ENCODE results near the gene ATXN7L1.
"Not testable (repeated sequence)": the region's sequence is repeated elsewhere in the genome, so short reads cannot be mapped to it uniquely, and the experiment has no call there.

The ATXN7L1 gene

DNA sequence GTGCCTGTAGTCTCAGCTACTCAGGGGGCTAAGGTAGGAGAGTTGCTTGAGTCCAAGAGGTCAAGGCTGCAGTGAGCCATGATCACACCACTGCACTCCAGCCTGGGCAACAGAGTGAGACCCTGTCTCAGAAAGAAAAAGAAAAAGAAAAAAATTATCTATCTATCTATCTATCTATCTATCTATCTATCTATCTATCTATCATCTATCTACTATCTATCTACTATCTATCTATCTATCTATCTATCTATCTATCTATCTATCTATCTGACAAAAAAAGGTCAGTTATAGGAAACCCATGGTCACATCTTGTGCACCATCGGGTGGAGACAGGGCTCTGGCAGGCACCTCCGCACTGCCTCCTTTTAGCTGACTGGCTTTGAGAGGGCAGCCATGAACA is 85.9 kb downstream of the ATXN7L1 start:
- not testable (repeated sequence) for H3K79me2 ChIP-seq (ENCODE audit: control insufficient read depth, insufficient read depth, low read length, unreplicated experiment); H2AFZ ChIP-seq (ENCODE audit: low read length, unreplicated experiment); H3K27me3 ChIP-seq (ENCODE audit: insufficient read depth, low read length); H3K4me3 ChIP-seq (ENCODE audit: low read depth, low read length); H3K36me3 ChIP-seq (ENCODE audit: insufficient read depth, low read length); H3K27ac ChIP-seq (ENCODE audit: low read depth, low read length)
- H3K4me1 ChIP-seq (ENCODE audit: control insufficient read depth, insufficient read depth, low read length, unreplicated experiment): peaks cover 17% of the 10 kb centered on the region

DNA sequence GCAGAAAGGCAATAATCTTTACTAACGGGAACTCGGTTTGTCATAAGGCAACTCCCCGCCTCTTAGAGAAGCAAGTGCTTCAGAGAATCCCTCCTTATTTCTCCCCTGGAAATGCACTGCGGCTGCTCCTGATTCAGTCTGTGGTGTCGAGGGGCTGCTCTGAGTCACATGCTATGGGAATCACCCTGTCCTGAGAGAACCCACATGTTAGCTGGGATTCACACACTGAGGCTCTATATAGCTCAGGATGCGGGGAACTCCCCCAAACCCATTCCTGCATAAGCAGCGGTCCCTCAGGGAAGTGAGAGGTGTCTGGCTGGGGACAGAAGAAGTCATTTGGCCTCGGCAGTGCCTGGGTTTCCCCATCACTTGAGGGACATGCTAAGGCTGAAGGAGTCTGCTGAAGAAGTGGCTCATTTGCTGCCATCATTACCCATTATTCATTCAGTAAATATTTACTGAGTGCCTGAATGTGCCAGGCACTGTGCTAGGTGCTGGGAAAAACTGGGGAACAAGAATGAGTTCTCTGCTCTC is 87.5 kb downstream of the ATXN7L1 start:
- no peaks in the 10 kb centered on the region for H3K36me3 ChIP-seq (ENCODE audit: insufficient read depth, low read length)
- no peaks in the 10 kb centered on the region for H3K79me2 ChIP-seq (ENCODE audit: control insufficient read depth, insufficient read depth, low read length, unreplicated experiment)
- H3K27ac ChIP-seq (ENCODE audit: low read depth, low read length): no peak overlapping the region
- no peak overlapping the region for H3K4me3 ChIP-seq (ENCODE audit: low read depth, low read length)
- H3K27me3 ChIP-seq (ENCODE audit: insufficient read depth, low read length): no peaks in the 10 kb centered on the region
- no peak overlapping the region for H2AFZ ChIP-seq (ENCODE audit: low read length, unreplicated experiment)
- H3K4me1 ChIP-seq (ENCODE audit: control insufficient read depth, insufficient read depth, low read length, unreplicated experiment): peaks cover 4% of the 10 kb centered on the region

DNA sequence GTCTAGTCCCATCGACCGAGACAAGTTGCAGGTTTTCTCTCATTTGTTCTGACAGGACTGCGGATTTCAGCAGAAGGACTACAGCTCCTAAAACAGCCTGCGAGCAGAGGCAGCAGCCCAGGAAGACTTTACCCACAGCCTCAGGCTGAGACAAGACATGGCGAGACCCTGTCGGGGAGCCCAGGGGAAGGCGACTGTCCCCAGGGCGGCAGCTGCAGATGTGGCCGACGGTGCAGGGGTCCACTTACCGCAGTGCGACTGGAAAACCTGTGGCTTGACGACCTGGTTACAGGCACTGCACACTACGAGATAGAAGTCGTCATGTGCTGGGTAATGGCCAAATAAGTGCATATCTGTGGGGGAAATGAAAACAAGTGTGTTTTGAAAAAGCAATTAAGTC is 88.0 kb downstream of the ATXN7L1 start:
- Histone ChIP-seq H2AFZ (ENCODE audit: low read length, unreplicated experiment) (no peak overlapping the region), H3K36me3 (ENCODE audit: insufficient read depth, low read length) (no peaks in the 10 kb centered on the region), H3K4me1 (ENCODE audit: control insufficient read depth, insufficient read depth, low read length, unreplicated experiment) (peaks cover 6% of the 10 kb centered on the region), H3K79me2 (ENCODE audit: control insufficient read depth, insufficient read depth, low read length, unreplicated experiment) (no peaks in the 10 kb centered on the region), H3K27ac (ENCODE audit: low read depth, low read length) (no peak overlapping the region), H3K4me3 (ENCODE audit: low read depth, low read length) (no peak overlapping the region), H3K27me3 (ENCODE audit: insufficient read depth, low read length) (no peaks in the 10 kb centered on the region)

DNA sequence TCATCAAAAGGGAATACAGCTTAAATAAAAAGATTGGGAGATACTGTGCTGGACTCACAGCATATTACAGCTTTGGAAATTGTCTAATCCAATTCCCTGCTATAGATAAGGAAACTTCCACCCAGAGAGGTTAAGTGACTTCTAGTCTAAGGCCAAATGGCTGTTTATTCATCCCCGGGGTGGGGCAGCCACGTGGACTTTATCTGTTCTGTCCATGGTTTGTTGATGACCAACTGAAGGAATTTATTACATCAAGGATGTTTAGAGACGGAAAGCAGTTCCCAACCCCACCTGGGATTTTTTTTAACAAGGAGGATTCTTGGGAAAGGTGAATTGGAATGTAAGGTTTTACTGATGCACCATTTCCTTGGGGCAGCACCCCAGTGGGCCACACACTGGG is 88.6 kb downstream of the ATXN7L1 start:
- no peak overlapping the region for H3K27ac ChIP-seq (ENCODE audit: low read depth, low read length)
- H3K36me3 ChIP-seq (ENCODE audit: insufficient read depth, low read length): no peaks in the 10 kb centered on the region
- H3K27me3 ChIP-seq (ENCODE audit: insufficient read depth, low read length): no peaks in the 10 kb centered on the region
- peaks cover 9% of the 10 kb centered on the region for H3K4me1 ChIP-seq (ENCODE audit: control insufficient read depth, insufficient read depth, low read length, unreplicated experiment)
- H3K4me3 ChIP-seq (ENCODE audit: low read depth, low read length): no peak overlapping the region
- H2AFZ ChIP-seq (ENCODE audit: low read length, unreplicated experiment): no peak overlapping the region
- no peaks in the 10 kb centered on the region for H3K79me2 ChIP-seq (ENCODE audit: control insufficient read depth, insufficient read depth, low read length, unreplicated experiment)

DNA sequence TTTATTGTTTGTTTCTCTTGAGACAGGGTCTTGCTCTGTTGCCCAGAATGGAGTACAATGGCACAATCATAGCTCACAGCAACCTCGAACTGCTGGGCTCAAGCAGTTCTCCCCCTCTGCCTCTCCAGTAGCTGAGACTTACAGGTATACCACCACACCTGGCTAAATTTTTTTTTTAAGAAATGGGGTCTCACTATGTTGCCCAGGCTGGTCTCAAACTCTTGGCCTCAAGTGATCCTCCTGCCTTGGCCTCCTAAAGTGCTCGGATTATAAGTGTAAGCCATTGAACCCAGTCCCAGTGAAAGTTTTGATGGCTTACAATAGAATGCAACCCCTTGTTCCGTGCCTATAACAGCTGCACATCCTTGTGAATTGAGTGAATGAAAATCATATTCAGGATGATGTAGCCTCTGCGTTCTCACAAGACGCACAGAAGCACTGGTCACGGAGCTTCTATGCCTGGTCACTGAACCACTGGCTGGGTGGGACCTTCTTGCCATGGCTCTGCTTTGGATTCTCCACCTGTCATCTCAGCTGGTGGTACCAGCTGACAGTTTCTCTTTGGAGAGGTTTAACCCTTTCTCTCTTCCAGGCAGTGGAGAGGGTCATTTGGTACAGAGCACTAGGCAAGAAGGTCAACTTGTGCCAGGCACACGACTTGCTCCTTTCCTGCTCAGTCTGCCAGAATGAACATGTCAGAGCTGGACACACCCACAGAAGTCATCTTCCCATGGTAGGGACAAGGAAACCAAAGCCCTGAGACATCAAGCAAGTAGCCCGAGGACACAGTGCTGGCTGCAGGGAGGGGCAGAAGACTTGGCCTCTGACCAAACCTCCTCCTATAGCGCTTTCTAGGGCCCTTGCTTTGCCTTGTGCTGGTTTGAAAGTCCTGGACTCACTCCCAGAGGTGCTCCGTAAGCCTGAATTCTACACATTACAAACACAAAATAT is 89.6 kb downstream of the ATXN7L1 start:
- no peaks in the 10 kb centered on the region for H3K27me3 ChIP-seq (ENCODE audit: insufficient read depth, low read length)
- H3K36me3 ChIP-seq (ENCODE audit: insufficient read depth, low read length): no peaks in the 10 kb centered on the region
- H3K79me2 ChIP-seq (ENCODE audit: control insufficient read depth, insufficient read depth, low read length, unreplicated experiment): no peaks in the 10 kb centered on the region
- H3K27ac ChIP-seq (ENCODE audit: low read depth, low read length): no peak overlapping the region
- H3K4me1 ChIP-seq (ENCODE audit: control insufficient read depth, insufficient read depth, low read length, unreplicated experiment): peaks cover 16% of the 10 kb centered on the region
- no peak overlapping the region for H3K4me3 ChIP-seq (ENCODE audit: low read depth, low read length)
- no peak overlapping the region for H2AFZ ChIP-seq (ENCODE audit: low read length, unreplicated experiment)

DNA sequence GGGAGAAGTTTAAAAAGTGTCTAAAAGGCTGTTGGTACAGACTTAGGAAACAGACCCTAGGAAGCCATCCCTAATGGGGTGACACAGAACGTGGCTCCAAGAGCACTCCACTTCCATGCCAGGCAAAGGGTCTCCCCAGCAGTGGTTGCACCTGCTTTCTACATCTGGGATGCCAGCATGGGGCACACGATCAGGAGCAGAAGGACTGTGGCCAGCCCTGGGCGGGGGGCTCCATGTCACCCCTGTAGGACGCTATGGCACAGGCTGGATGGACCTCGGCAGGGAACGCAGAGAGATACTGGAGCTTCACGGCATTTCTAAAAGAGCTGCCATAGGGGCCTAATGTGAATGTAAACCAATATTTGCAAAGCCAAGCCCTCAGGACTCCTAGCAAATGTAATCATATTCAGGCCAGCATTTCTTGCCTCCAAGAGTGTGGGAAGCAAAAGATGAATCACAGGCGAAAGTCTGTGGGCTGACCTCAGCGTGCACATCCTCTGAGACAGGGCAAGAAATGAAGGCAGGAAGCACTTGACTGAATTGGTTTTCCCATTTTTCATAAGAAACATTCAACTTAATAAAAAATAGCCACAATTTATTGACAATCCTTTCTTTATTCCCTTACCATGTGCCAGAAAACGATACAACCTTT is 93.9 kb downstream of the ATXN7L1 start:
- Histone ChIP-seq H3K36me3 (ENCODE audit: insufficient read depth, low read length) (no peaks in the 10 kb centered on the region), H3K27me3 (ENCODE audit: insufficient read depth, low read length) (no peaks in the 10 kb centered on the region), H3K4me1 (ENCODE audit: control insufficient read depth, insufficient read depth, low read length, unreplicated experiment) (peaks cover 18% of the 10 kb centered on the region), H3K27ac (ENCODE audit: low read depth, low read length) (peak overlapping the region; percentile 87), H3K79me2 (ENCODE audit: control insufficient read depth, insufficient read depth, low read length, unreplicated experiment) (no peaks in the 10 kb centered on the region), H2AFZ (ENCODE audit: low read length, unreplicated experiment) (no peak overlapping the region), H3K4me3 (ENCODE audit: low read depth, low read length) (peak overlapping the region; percentile 43; the same call in 1 of the 2 replicates)

DNA sequence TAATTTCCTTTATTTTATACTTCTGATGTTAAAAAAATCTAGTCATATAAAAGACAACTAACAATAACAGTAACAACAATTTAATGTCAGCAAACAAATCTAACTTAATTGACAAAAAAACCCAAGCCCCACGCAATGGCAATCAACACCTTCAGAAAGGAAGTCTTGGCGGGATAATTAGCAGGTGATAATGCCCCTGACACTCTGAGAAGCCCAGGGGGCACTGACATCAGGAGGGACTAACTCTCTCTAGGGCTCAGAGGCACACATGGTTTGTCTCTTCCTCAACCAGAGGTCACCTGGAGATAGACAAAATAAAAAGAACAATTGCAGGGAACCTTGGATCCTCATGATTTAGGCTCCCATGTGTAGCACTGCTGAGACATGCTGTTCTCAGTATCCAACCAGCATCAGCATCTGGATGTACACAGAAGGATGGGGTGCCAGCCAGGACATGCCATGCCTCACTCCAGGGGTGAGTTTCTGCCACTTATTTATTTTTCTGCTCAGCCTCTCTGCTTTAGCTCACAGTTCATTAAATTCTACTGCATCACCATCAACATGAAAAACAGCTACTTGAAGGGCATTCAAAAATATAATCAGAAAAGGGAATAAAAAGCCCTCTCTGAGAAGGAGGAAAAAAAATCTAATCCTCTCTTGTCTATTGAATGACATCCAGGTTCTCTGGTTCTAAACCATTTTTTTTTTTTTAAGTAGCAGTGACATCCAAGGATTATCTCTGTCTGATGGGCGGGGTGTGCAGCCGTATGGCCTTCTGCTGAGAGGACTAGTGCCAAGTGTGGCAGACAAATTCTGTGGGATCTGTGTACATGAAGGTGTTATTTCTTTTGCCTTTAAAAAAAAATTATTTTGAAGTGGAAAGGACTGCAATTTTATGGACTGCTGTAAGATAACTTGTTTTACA is 96.3 kb downstream of the ATXN7L1 start:
- Histone ChIP-seq H3K27ac (ENCODE audit: low read depth, low read length) (no peak overlapping the region), H2AFZ (ENCODE audit: low read length, unreplicated experiment) (no peak overlapping the region), H3K27me3 (ENCODE audit: insufficient read depth, low read length) (no peaks in the 10 kb centered on the region), H3K4me1 (ENCODE audit: control insufficient read depth, insufficient read depth, low read length, unreplicated experiment) (peaks cover 40% of the 10 kb centered on the region), H3K36me3 (ENCODE audit: insufficient read depth, low read length) (no peaks in the 10 kb centered on the region), H3K4me3 (ENCODE audit: low read depth, low read length) (no peak overlapping the region), H3K79me2 (ENCODE audit: control insufficient read depth, insufficient read depth, low read length, unreplicated experiment) (no peaks in the 10 kb centered on the region)

DNA sequence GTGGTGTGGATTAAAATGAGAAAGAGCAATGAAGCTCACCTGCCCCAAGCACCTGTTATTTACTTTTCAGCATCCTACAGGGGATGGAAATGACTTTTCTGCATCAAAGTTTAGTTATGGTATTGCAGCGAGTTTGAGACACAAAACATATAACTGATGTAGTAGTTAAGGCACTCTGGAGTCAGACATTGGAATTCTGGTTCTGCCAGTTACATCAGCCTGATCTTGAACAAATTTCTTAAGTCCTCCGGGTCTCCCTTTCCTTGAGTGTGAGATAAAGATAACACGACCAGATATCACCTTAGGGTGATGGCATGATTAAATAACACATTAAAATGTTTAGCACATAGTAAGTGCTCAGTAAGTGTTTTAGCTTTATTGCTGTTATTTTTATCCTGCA is 97.4 kb downstream of the ATXN7L1 start:
- no peaks in the 10 kb centered on the region for H3K36me3 ChIP-seq (ENCODE audit: insufficient read depth, low read length)
- H3K79me2 ChIP-seq (ENCODE audit: control insufficient read depth, insufficient read depth, low read length, unreplicated experiment): no peaks in the 10 kb centered on the region
- H3K27me3 ChIP-seq (ENCODE audit: insufficient read depth, low read length): no peaks in the 10 kb centered on the region
- no peak overlapping the region for H3K27ac ChIP-seq (ENCODE audit: low read depth, low read length)
- no peak overlapping the region for H3K4me3 ChIP-seq (ENCODE audit: low read depth, low read length)
- no peak overlapping the region for H2AFZ ChIP-seq (ENCODE audit: low read length, unreplicated experiment)
- peaks cover 42% of the 10 kb centered on the region for H3K4me1 ChIP-seq (ENCODE audit: control insufficient read depth, insufficient read depth, low read length, unreplicated experiment)

DNA sequence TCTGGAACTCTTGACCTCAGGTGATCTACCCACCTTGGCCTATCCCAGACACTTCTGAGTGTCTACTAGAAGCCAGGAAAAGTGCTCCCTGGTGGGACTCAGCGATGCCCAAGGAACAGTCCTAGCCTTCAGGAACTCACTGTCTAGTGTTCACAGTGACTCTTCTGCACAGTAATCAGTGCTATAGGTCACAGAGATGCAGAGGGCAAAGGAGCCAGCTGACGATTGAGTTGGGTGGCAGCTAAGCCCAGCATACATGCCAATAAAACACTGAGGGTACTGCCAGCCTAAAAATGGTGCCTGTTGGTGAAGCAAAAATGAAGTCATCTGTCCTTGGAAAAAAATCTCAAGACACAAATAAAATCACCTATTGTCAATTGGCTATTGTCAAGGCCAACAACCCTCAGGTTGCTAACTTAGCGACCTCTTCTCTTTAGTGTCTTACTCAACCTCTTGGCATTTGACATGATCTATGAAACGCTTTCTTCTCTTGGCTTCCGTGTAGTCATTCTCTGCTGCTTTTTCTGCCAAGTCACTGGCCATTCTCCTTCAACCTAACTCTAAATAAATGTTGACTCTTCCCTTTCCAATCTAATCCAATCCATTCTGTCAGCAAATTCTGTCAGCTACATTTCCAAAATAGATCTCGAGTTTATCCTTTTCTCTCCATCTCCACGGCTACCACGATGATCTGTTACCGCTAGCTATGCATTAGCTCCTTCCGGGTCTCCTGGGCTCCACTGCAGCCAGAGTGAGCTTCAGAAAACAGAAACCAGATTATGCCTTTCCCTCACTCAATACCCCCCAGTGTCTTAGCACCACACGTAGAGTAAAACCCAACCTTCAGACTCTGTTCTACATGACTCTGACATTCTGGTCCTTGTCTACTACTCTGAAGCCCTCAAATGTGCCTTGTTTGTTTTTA is 99.2 kb downstream of the ATXN7L1 start:
- peaks cover 29% of the 10 kb centered on the region for H3K4me1 ChIP-seq (ENCODE audit: control insufficient read depth, insufficient read depth, low read length, unreplicated experiment)
- peak overlapping the region; percentile 9; the same call in 1 of the 2 replicates for H3K4me3 ChIP-seq (ENCODE audit: low read depth, low read length)
- no peaks in the 10 kb centered on the region for H3K79me2 ChIP-seq (ENCODE audit: control insufficient read depth, insufficient read depth, low read length, unreplicated experiment)
- peak overlapping the region; percentile 77 for H3K27ac ChIP-seq (ENCODE audit: low read depth, low read length)
- no peaks in the 10 kb centered on the region for H3K27me3 ChIP-seq (ENCODE audit: insufficient read depth, low read length)
- H3K36me3 ChIP-seq (ENCODE audit: insufficient read depth, low read length): no peaks in the 10 kb centered on the region
- no peak overlapping the region for H2AFZ ChIP-seq (ENCODE audit: low read length, unreplicated experiment)

Data from ACC112 (cell line).